ENCODE results near the gene HP1BP3. TPM values are rescaled to one million over a fixed set of nuclear protein-coding genes. Genes with fewer than 3 reads are reported as not detected.

HP1BP3 gene
- total RNA-seq, 1 experiment from 2014 or later = 263 TPM

DNA sequence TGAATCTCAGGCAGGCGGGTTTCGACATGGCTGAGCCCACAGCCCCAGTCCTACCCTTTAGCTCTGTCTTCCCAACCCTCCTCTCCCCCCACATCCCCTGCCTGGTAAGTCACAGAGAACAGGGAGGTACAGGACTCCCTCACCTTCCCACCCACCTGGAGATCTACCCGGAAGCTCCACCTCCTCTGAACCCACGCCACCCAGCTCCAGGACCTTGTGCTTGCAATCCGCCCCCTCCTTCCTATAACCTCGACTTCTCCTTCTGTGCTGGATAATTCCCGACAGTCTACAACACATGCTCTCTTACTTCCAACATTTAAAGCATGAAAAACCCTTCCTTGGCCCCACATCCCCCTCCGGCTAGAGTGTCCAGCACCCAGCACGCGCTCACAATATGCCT, 91.6 kb downstream of the HP1BP3 start:
- Histone ChIP-seq H3K4me1 (ENCODE audit: control insufficient read depth, insufficient read depth, low read length) (peaks cover 5% of the 10 kb centered on the region), H3K9me3 (ENCODE audit: control insufficient read depth, insufficient read depth, low read depth, low read length) (no peaks in the 10 kb centered on the region), H3K4me3 (ENCODE audit: low read depth in 2 of 2, low read length in 2 of 2) (no peak overlapping the region), H3K27me3 (ENCODE audit: control insufficient read depth, insufficient read depth, low read length) (no peaks in the 10 kb centered on the region), H3K36me3 (ENCODE audit: control insufficient read depth, insufficient read depth, low read length) (no peaks in the 10 kb centered on the region), H3K27ac (ENCODE audit: low read length) (no peak overlapping the region)
- intact Hi-C loops (cut with micrococcal nuclease; ENCODE audit: unreplicated experiment) (loop anchor here (5.0 kb wide), 1 partner anchor 502 kb away; no protein-coding TSS in a partner anchor), in situ Hi-C loops (cut with HindIII; ENCODE audit: low pct_unique_long_range_greater_than_20kb, low sequenced_read_pairs) (no loop called here)
- TF ChIP-seq, protein P1, sequence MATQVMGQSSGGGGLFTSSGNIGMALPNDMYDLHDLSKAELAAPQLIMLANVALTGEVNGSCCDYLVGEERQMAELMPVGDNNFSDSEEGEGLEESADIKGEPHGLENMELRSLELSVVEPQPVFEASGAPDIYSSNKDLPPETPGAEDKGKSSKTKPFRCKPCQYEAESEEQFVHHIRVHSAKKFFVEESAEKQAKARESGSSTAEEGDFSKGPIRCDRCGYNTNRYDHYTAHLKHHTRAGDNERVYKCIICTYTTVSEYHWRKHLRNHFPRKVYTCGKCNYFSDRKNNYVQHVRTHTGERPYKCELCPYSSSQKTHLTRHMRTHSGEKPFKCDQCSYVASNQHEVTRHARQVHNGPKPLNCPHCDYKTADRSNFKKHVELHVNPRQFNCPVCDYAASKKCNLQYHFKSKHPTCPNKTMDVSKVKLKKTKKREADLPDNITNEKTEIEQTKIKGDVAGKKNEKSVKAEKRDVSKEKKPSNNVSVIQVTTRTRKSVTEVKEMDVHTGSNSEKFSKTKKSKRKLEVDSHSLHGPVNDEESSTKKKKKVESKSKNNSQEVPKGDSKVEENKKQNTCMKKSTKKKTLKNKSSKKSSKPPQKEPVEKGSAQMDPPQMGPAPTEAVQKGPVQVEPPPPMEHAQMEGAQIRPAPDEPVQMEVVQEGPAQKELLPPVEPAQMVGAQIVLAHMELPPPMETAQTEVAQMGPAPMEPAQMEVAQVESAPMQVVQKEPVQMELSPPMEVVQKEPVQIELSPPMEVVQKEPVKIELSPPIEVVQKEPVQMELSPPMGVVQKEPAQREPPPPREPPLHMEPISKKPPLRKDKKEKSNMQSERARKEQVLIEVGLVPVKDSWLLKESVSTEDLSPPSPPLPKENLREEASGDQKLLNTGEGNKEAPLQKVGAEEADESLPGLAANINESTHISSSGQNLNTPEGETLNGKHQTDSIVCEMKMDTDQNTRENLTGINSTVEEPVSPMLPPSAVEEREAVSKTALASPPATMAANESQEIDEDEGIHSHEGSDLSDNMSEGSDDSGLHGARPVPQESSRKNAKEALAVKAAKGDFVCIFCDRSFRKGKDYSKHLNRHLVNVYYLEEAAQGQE (IDR thresholded peaks at IDR 0.05; ENCODE audit: insufficient read depth in 1 of 2, low read depth in 2 of 2, low read length in 1 of 2) = no peak
- TF ChIP-seq TCF7L2 (IDR thresholded peaks at IDR 0.05; ENCODE audit: low read depth, low read length) = no peak
- no peak for TF ChIP-seq SIN3A (IDR thresholded peaks at IDR 0.05; ENCODE audit: borderline replicate concordance, insufficient read depth, low read depth, low read length)
- no peak for TF ChIP-seq POLR2AphosphoS5 (IDR thresholded peaks at IDR 0.05; ENCODE audit: low read depth, low read length)
- TF ChIP-seq, protein P2, sequence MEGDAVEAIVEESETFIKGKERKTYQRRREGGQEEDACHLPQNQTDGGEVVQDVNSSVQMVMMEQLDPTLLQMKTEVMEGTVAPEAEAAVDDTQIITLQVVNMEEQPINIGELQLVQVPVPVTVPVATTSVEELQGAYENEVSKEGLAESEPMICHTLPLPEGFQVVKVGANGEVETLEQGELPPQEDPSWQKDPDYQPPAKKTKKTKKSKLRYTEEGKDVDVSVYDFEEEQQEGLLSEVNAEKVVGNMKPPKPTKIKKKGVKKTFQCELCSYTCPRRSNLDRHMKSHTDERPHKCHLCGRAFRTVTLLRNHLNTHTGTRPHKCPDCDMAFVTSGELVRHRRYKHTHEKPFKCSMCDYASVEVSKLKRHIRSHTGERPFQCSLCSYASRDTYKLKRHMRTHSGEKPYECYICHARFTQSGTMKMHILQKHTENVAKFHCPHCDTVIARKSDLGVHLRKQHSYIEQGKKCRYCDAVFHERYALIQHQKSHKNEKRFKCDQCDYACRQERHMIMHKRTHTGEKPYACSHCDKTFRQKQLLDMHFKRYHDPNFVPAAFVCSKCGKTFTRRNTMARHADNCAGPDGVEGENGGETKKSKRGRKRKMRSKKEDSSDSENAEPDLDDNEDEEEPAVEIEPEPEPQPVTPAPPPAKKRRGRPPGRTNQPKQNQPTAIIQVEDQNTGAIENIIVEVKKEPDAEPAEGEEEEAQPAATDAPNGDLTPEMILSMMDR (IDR thresholded peaks at IDR 0.05) = no peak
- ChIA-PET POLR2A (no interaction called here), CTCF (interaction anchor here (1.0 kb wide), 1 partner anchor 500 kb away, joined by 3 read pairs; no protein-coding TSS in a partner anchor)
- DNase-seq (ENCODE audit: low read depth, low spot score) = no peak
- no TSS peak for BruUV-seq (replicated peaks)
- ATAC-seq = no peak

DNA sequence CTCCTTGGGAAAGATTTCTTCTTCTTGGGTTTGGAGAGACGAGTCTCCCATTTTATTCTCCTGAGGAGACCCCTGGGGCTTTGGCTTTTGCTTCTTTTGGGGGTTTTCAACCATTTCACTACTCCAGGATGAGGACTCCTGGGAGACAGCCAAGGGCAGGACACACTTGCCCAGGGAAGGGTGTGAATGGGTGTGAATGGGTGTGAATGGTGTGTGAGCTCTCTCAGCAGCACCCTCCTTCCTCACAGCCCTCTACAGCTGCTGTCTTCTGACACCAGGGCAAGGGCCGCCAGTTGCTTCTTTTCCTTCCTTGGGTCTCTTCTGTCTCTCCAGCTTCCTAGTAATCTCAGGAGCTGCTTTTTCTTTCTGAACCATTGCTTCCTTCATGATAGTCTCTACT, 93.5 kb downstream of the HP1BP3 start:
- DNase-seq (ENCODE audit: low read depth, low spot score) = no peak
- no TSS peak for BruUV-seq (replicated peaks)
- H3K27ac ChIP-seq (ENCODE audit: low read length) = no peak overlapping the region
- TF ChIP-seq SIN3A (IDR thresholded peaks at IDR 0.05; ENCODE audit: borderline replicate concordance, insufficient read depth, low read depth, low read length) (no peak), POLR2AphosphoS5 (IDR thresholded peaks at IDR 0.05; ENCODE audit: low read depth, low read length) (no peak)
- no peaks in the 10 kb centered on the region for H3K36me3 ChIP-seq (ENCODE audit: control insufficient read depth, insufficient read depth, low read length)
- H3K27me3 ChIP-seq (ENCODE audit: control insufficient read depth, insufficient read depth, low read length) = no peaks in the 10 kb centered on the region
- peaks cover 5% of the 10 kb centered on the region for H3K4me1 ChIP-seq (ENCODE audit: control insufficient read depth, insufficient read depth, low read length)
- no peak overlapping the region for H3K4me3 ChIP-seq (ENCODE audit: low read depth in 2 of 2, low read length in 2 of 2)
- CTCF ChIA-PET = no interaction called here
- POLR2A ChIA-PET = no interaction called here
- no peak for ATAC-seq
- in situ Hi-C loops (cut with HindIII; ENCODE audit: low pct_unique_long_range_greater_than_20kb, low sequenced_read_pairs) (no loop called here), intact Hi-C loops (cut with micrococcal nuclease; ENCODE audit: unreplicated experiment) (no loop called here)
- H3K9me3 ChIP-seq (ENCODE audit: control insufficient read depth, insufficient read depth, low read depth, low read length) = no peaks in the 10 kb centered on the region

Other genes with a start within 250 kb of the HP1BP3 start
- 3.0 TPM for gene FAM43B, start 234.7 kb downstream of the HP1BP3 start, total RNA-seq (2021; ENCODE audit: unreplicated experiment)
- gene CDA, start 198.2 kb downstream of the HP1BP3 start, total RNA-seq (2021; ENCODE audit: unreplicated experiment) = 0.62 TPM
- 32.1 TPM for gene PINK1, start 153.8 kb downstream of the HP1BP3 start, total RNA-seq (2021; ENCODE audit: unreplicated experiment)
- 337 TPM for gene DDOST, start 125.9 kb downstream of the HP1BP3 start, total RNA-seq (2021; ENCODE audit: unreplicated experiment)
- gene KIF17, start 69.3 kb downstream of the HP1BP3 start, total RNA-seq (2021; ENCODE audit: unreplicated experiment) = 3.9 TPM
- gene SH2D5, start 54.6 kb downstream of the HP1BP3 start, total RNA-seq (2021; ENCODE audit: unreplicated experiment) = 23.3 TPM

All from Panc1 (cell line).